Fibroblast of mammary gland (primary cell): ENCODE measurements around the gene C5orf47.

Experiments
- DNase-seq: peaks from one replicate; pipeline ENCODE4 v3.0.0-alpha.2; 2010; ENCODE audit warnings: low read depth
- H3K4me3 ChIP-seq: 2 replicates; pipeline ENCODE4 v1.5.1; 2011; ENCODE audit warnings: low read depth, mild to moderate bottlenecking, low read length, moderate library complexity; ENCODE audit not compliant: control insufficient read depth
- CTCF ChIP-seq: conservative IDR thresholded peaks from 2 replicates; pipeline ENCODE4 v1.5.1; 2011; ENCODE audit warnings: low read depth, low read length, inconsistent platforms; ENCODE audit not compliant: control insufficient read depth, insufficient read depth

C5orf47 gene

GRCh38 chr5:174020928-174021304 lies 31.9 kb downstream of the C5orf47 start:
- no peak for TF ChIP-seq CTCF
- no peak for DNase-seq
- H3K4me3 ChIP-seq: no peak overlapping the region

GRCh38 chr5:174022384-174023095 lies 33.6 kb downstream of the C5orf47 start:
- H3K4me3 ChIP-seq: no peak overlapping the region
- no peak for TF ChIP-seq CTCF
- no peak for DNase-seq

- no peak for DNase-seq
- TF ChIP-seq CTCF: no peak
- no peak overlapping the region for H3K4me3 ChIP-seq
Measured at GRCh38 chr5:174030286-174030685, 41.3 kb downstream of the C5orf47 start.

GRCh38 chr5:174044466-174045254 lies 55.7 kb downstream of the C5orf47 start:
- no peak for DNase-seq
- no peak overlapping the region for H3K4me3 ChIP-seq
- no peak for TF ChIP-seq CTCF

GRCh38 chr5:174045470-174046025 lies 56.6 kb downstream of the C5orf47 start, which contains the start of gene NSG2:
Gene NSG2 (plus strand): TSS chr5:174045706. CDS start chr5:174046756, 1,050 bp downstream.
- peak; percentile 72 for DNase-seq
- H3K4me3 ChIP-seq: no peak within 1 kb of the TSS
- peak; percentile 45 for TF ChIP-seq CTCF

GRCh38 chr5:174046558-174046957 lies 57.6 kb downstream of the C5orf47 start:
- no peak overlapping the region for H3K4me3 ChIP-seq
- no peak for TF ChIP-seq CTCF
- DNase-seq: no peak
